Measurements from ENCODE around the gene GUK1. TPM values are rescaled to one million over a fixed set of nuclear protein-coding genes. Genes with fewer than 3 reads are reported as not detected.

The GUK1 gene
- total and polyA plus RNA-seq, 2 of the 8 experiments (the other 6 are each of a cell fraction or from before 2014, with no cell fraction given), result 68.5 to 183 TPM

DNA sequence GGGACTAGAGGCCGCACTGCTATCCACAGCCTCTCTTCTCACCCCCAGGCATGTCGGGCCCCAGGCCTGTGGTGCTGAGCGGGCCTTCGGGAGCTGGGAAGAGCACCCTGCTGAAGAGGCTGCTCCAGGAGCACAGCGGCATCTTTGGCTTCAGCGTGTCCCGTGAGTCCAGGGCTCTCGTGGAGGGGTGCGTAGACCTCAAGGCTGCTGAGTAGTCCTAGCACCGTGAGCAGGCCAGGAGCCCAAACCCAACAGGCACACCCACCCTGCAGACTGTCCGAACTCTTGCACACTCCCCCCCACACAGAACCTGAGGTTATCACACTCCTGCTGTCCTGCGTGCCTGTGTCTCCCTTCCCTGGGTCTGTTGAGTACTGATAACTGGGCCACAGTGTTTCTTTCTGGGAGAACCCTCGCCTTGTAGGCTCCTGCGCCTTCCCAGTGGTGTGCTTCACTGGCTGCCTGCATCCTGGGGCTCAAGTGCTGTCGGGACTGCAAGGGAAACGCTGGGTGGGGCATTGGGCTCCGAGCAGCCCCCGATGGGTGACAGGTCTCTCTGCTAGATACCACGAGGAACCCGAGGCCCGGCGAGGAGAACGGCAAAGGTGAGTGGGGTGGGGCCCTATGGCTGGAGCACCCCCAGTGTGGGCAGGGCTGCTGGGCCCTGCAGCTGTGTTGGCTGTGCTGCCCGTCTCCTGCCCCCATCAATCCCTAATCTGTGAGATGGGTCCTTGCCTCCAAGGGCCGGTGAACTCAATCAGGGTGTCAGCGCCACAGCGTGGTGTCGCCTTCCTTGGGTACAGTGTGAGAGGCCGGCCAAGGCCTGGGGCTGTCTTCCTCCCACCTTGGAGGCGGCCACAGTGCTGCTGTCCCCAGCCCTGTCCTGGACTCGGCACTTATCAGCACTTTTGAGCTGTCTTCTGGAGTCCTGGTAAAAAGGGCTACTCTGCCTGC lies 5.7 kb downstream of the GUK1 start (continued):
- TF ChIP-seq, protein P1, sequence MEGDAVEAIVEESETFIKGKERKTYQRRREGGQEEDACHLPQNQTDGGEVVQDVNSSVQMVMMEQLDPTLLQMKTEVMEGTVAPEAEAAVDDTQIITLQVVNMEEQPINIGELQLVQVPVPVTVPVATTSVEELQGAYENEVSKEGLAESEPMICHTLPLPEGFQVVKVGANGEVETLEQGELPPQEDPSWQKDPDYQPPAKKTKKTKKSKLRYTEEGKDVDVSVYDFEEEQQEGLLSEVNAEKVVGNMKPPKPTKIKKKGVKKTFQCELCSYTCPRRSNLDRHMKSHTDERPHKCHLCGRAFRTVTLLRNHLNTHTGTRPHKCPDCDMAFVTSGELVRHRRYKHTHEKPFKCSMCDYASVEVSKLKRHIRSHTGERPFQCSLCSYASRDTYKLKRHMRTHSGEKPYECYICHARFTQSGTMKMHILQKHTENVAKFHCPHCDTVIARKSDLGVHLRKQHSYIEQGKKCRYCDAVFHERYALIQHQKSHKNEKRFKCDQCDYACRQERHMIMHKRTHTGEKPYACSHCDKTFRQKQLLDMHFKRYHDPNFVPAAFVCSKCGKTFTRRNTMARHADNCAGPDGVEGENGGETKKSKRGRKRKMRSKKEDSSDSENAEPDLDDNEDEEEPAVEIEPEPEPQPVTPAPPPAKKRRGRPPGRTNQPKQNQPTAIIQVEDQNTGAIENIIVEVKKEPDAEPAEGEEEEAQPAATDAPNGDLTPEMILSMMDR (IDR thresholded peaks at IDR 0.05; ENCODE audit: control extremely low read depth in 1 of 3, insufficient read depth in 1 of 3, low read depth in 1 of 3, low read length in 3 of 3), result no peak
- no peak for TF ChIP-seq FOSL1 (IDR thresholded peaks at IDR 0.05; ENCODE audit: insufficient read depth, low read depth, low read length)
